ENCODE results near the gene GRAMD2A.

Gene GRAMD2A

DNA sequence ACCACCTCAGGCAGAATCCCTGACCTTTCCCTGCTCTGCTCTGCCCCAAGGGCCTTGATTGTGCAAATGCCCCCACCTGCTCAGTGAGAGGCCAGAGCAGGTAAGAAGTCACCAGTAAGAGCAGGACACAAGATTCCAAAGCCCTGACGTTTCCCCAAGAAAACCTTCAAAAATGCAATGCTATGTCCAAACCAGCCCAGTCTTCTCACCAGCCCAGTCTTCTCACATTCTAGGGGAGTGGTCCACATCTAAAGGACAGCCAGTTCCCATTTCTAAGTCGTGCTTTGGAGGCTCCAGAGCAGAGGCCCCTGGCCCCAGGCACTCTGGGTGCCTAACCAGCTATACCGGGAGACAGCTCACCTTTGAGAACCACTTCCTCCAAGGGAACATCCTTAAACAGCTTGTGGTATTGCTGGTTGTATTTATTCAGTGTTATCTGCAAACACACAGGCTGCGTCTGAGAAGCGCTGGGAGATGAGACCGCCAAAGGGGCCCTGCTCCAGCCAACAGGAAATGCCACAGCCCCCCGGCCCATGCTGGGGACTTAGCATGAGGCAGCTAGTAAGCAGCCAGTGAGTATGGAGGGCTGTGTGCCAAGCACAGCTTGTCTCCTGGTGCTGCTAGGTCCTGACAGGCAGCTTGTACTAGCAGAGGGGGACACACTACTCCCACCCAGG, 29.3 kb downstream of the GRAMD2A start:
- H3K9me3 ChIP-seq (ENCODE audit: low read length) = no peaks in the 10 kb centered on the region
- H2AFZ ChIP-seq (ENCODE audit: low read length) = no peak overlapping the region
- H3K4me3 ChIP-seq (ENCODE audit: low read depth, low read length, poor library complexity, severe bottlenecking) = no peak overlapping the region
- 0 out of 2 replicates have a peak, but pooled peaks cover 3% of the 10 kb centered on the region for H3K27me3 ChIP-seq (ENCODE audit: insufficient read depth, low read length)
- no peak overlapping the region for H3K27ac ChIP-seq (ENCODE audit: low read depth, low read length, poor library complexity, severe bottlenecking)
- no peaks in the 10 kb centered on the region for H3K36me3 ChIP-seq (ENCODE audit: insufficient read depth, low read length)
- no peak overlapping the region for H3K4me2 ChIP-seq (ENCODE audit: low read length)
- no peaks in the 10 kb centered on the region for H4K20me1 ChIP-seq (ENCODE audit: insufficient read depth, low read length)
- H3F3A ChIP-seq (ENCODE audit: insufficient read depth, low read length) = no peaks in the 10 kb centered on the region
- H3K9me2 ChIP-seq (ENCODE audit: low read depth, low read length) = no peaks in the 10 kb centered on the region
- no peak for TF ChIP-seq EZH2 (IDR thresholded peaks at IDR 0.05; ENCODE audit: borderline replicate concordance, low read length)
- TF ChIP-seq, protein P1, sequence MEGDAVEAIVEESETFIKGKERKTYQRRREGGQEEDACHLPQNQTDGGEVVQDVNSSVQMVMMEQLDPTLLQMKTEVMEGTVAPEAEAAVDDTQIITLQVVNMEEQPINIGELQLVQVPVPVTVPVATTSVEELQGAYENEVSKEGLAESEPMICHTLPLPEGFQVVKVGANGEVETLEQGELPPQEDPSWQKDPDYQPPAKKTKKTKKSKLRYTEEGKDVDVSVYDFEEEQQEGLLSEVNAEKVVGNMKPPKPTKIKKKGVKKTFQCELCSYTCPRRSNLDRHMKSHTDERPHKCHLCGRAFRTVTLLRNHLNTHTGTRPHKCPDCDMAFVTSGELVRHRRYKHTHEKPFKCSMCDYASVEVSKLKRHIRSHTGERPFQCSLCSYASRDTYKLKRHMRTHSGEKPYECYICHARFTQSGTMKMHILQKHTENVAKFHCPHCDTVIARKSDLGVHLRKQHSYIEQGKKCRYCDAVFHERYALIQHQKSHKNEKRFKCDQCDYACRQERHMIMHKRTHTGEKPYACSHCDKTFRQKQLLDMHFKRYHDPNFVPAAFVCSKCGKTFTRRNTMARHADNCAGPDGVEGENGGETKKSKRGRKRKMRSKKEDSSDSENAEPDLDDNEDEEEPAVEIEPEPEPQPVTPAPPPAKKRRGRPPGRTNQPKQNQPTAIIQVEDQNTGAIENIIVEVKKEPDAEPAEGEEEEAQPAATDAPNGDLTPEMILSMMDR (IDR thresholded peaks at IDR 0.05; ENCODE audit: low read length) = no peak
- H3K4me1 ChIP-seq (ENCODE audit: insufficient read depth, low read length, severe bottlenecking) = no peaks in the 10 kb centered on the region
- no peak overlapping the region for H3K9ac ChIP-seq (ENCODE audit: low read length)
- no peaks in the 10 kb centered on the region for H3K79me2 ChIP-seq (ENCODE audit: insufficient read depth, low read length)

GRCh38 chr15:72167445-72167844, 30.1 kb downstream of the GRAMD2A start:
- H3K9ac ChIP-seq (ENCODE audit: low read length) = no peak overlapping the region
- no peaks in the 10 kb centered on the region for H3K9me2 ChIP-seq (ENCODE audit: low read depth, low read length)
- H3F3A ChIP-seq (ENCODE audit: insufficient read depth, low read length) = no peaks in the 10 kb centered on the region
- 0 out of 2 replicates have a peak, but pooled peaks cover 5% of the 10 kb centered on the region for H3K27me3 ChIP-seq (ENCODE audit: insufficient read depth, low read length)
- H3K4me3 ChIP-seq (ENCODE audit: low read depth, low read length, poor library complexity, severe bottlenecking) = no peak overlapping the region
- no peaks in the 10 kb centered on the region for H4K20me1 ChIP-seq (ENCODE audit: insufficient read depth, low read length)
- no peaks in the 10 kb centered on the region for H3K79me2 ChIP-seq (ENCODE audit: insufficient read depth, low read length)
- H2AFZ ChIP-seq (ENCODE audit: low read length) = no peak overlapping the region
- no peaks in the 10 kb centered on the region for H3K9me3 ChIP-seq (ENCODE audit: low read length)
- no peaks in the 10 kb centered on the region for H3K36me3 ChIP-seq (ENCODE audit: insufficient read depth, low read length)
- TF ChIP-seq EZH2 (IDR thresholded peaks at IDR 0.05; ENCODE audit: borderline replicate concordance, low read length) = no peak
- TF ChIP-seq, protein P1 (IDR thresholded peaks at IDR 0.05; ENCODE audit: low read length) = no peak
- no peak overlapping the region for H3K4me2 ChIP-seq (ENCODE audit: low read length)
- no peaks in the 10 kb centered on the region for H3K4me1 ChIP-seq (ENCODE audit: insufficient read depth, low read length, severe bottlenecking)
- no peak overlapping the region for H3K27ac ChIP-seq (ENCODE audit: low read depth, low read length, poor library complexity, severe bottlenecking)

- Histone ChIP-seq H3K79me2 (ENCODE audit: insufficient read depth, low read length) (no peaks in the 10 kb centered on the region), H3K9ac (ENCODE audit: low read length) (no peak overlapping the region), H3K36me3 (ENCODE audit: insufficient read depth, low read length) (no peaks in the 10 kb centered on the region), H3K4me1 (ENCODE audit: insufficient read depth, low read length, severe bottlenecking) (no peaks in the 10 kb centered on the region), H3K4me2 (ENCODE audit: low read length) (no peak overlapping the region), H3F3A (ENCODE audit: insufficient read depth, low read length) (no peaks in the 10 kb centered on the region), H3K4me3 (ENCODE audit: low read depth, low read length, poor library complexity, severe bottlenecking) (no peak overlapping the region), H3K9me2 (ENCODE audit: low read depth, low read length) (no peaks in the 10 kb centered on the region), H3K27me3 (ENCODE audit: insufficient read depth, low read length) (0 out of 2 replicates have a peak, but pooled peaks cover 5% of the 10 kb centered on the region), H3K27ac (ENCODE audit: low read depth, low read length, poor library complexity, severe bottlenecking) (no peak overlapping the region), H3K9me3 (ENCODE audit: low read length) (no peaks in the 10 kb centered on the region), H2AFZ (ENCODE audit: low read length) (no peak overlapping the region), H4K20me1 (ENCODE audit: insufficient read depth, low read length) (no peaks in the 10 kb centered on the region)
- TF ChIP-seq EZH2 (IDR thresholded peaks at IDR 0.05; ENCODE audit: borderline replicate concordance, low read length) = no peak
These were observed 30.7 kb downstream of the GRAMD2A start for GRCh38 chr15:72166716-72167417.
